HG03025 (cell line): ENCODE results near the gene INVS.
"Not testable (repeated sequence)": the region's sequence is repeated elsewhere in the genome, so short reads cannot be mapped to it uniquely, and the experiment has no call there.

ENCODE experiments used
- ATAC-seq: cut with Tn5 transposase; IDR thresholded peaks from one replicate; pipeline ENCODE4 v1.9.1; 2021; ENCODE audit warnings: mild to moderate bottlenecking, moderate library complexity; ENCODE audit not compliant: unreplicated experiment, low FRiP score

The INVS gene

GRCh38 chr9:100307080-100307479 is 208.0 kb downstream of the INVS start:
- no peak for ATAC-seq

- no peak for ATAC-seq
These were observed 210.0 kb downstream of the INVS start for GRCh38 chr9:100308965-100309564.

GRCh38 chr9:100309992-100310391 is 210.9 kb downstream of the INVS start:
- ATAC-seq = no peak

GRCh38 chr9:100315561-100315960 is 216.5 kb downstream of the INVS start:
- no peak for ATAC-seq

- no peak for ATAC-seq
These were observed 218.7 kb downstream of the INVS start for GRCh38 chr9:100317706-100318105.

- ATAC-seq = no peak
These were observed 224.0 kb downstream of the INVS start for GRCh38 chr9:100322954-100323536.

- no peak for ATAC-seq
These were observed 225.7 kb downstream of the INVS start for GRCh38 chr9:100324594-100325200.

- ATAC-seq = not testable (repeated sequence)
These were observed 239.7 kb downstream of the INVS start for GRCh38 chr9:100338736-100339135.

- ATAC-seq = no peak
These were observed 241.2 kb downstream of the INVS start for GRCh38 chr9:100340224-100340623.

- ATAC-seq = no peak
These were observed 242.8 kb downstream of the INVS start for GRCh38 chr9:100341889-100342288.

GRCh38 chr9:100346836-100347235 is 247.8 kb downstream of the INVS start:
- ATAC-seq = no peak

- no peak for ATAC-seq
These were observed 251.1 kb downstream of the INVS start for GRCh38 chr9:100350188-100350587.
